HG03354 (cell line): ENCODE data around the gene TBC1D1.
"Not testable (repeated sequence)": the region's sequence is repeated elsewhere in the genome, so short reads cannot be mapped to it uniquely, and the experiment has no call there.

Source experiments
- ATAC-seq: cut with Tn5 transposase; IDR thresholded peaks from one replicate; pipeline ENCODE4 v1.9.1; 2021; ENCODE audit warnings: mild to moderate bottlenecking; ENCODE audit not compliant: unreplicated experiment, poor library complexity, severe bottlenecking

TBC1D1 gene

GRCh38 chr4:37960098-37960497 lies 69.2 kb downstream of the TBC1D1 start, which contains the start of gene PTTG2:
PTTG2 (plus strand) TSS chr4:37960398; CDS start chr4:37960435, 37 bp downstream.
- no peak for ATAC-seq

- ATAC-seq = no peak
Observed at GRCh38 chr4:37960679-37961450, 70.0 kb downstream of the TBC1D1 start.

GRCh38 chr4:37964734-37965457 lies 74.0 kb downstream of the TBC1D1 start:
- ATAC-seq = no peak

- no peak for ATAC-seq
Observed at GRCh38 chr4:37966044-37966443, 75.2 kb downstream of the TBC1D1 start.

- no peak for ATAC-seq
Observed at GRCh38 chr4:37967736-37968135, 76.9 kb downstream of the TBC1D1 start.

GRCh38 chr4:37968747-37969146 lies 77.9 kb downstream of the TBC1D1 start:
- no peak for ATAC-seq

GRCh38 chr4:37970702-37971101 lies 79.8 kb downstream of the TBC1D1 start:
- ATAC-seq = peak; percentile 79

- ATAC-seq = no peak
Observed at GRCh38 chr4:37971202-37971601, 80.3 kb downstream of the TBC1D1 start.

- ATAC-seq = no peak
Observed at GRCh38 chr4:37973441-37973840, 82.6 kb downstream of the TBC1D1 start.

GRCh38 chr4:37975321-37975822 lies 84.5 kb downstream of the TBC1D1 start:
- not testable (repeated sequence) for ATAC-seq

- no peak for ATAC-seq
Observed at GRCh38 chr4:37976507-37976906, 85.6 kb downstream of the TBC1D1 start.

GRCh38 chr4:37976991-37977470 lies 86.1 kb downstream of the TBC1D1 start:
- ATAC-seq = peak; percentile 81

- ATAC-seq = peak; percentile 63
Observed at GRCh38 chr4:37977471-37978247, 86.8 kb downstream of the TBC1D1 start.

- ATAC-seq = peak; percentile 31
Observed at GRCh38 chr4:37978248-37978924, 87.5 kb downstream of the TBC1D1 start.

GRCh38 chr4:37980246-37980645 lies 89.4 kb downstream of the TBC1D1 start:
- no peak for ATAC-seq

- no peak for ATAC-seq
Observed at GRCh38 chr4:37981425-37981824, 90.5 kb downstream of the TBC1D1 start.

GRCh38 chr4:37981844-37982720 lies 91.2 kb downstream of the TBC1D1 start:
- no peak for ATAC-seq

- ATAC-seq = no peak
Observed at GRCh38 chr4:37982736-37983135, 91.9 kb downstream of the TBC1D1 start.

- ATAC-seq = no peak
Observed at GRCh38 chr4:37983951-37984350, 93.1 kb downstream of the TBC1D1 start.
